Activated CD8-positive, alpha-beta memory T cell treated with anti-CD3 and anti-CD28 coated beads, Interleukin-2, amount 50 U/mL, for 48 hours (primary cell): ENCODE data around the gene KIAA1755.

Experiments
- DNase-seq: peaks from one replicate; pipeline ENCODE4 v3.0.0-alpha.2; 2020

The KIAA1755 gene

GRCh38 chr20:38164069-38164468 is 96.5 kb downstream of the KIAA1755 start:
- DNase-seq: no peak

- DNase-seq: no peak
These were observed 97.4 kb downstream of the KIAA1755 start for GRCh38 chr20:38162878-38163875.

GRCh38 chr20:38162149-38162548 is 98.4 kb downstream of the KIAA1755 start:
- DNase-seq: no peak

- DNase-seq: no peak
These were observed 99.1 kb downstream of the KIAA1755 start for GRCh38 chr20:38161412-38161774.
